Measurements from ENCODE around the gene EIF4B. TPM values are rescaled to one million over a fixed set of nuclear protein-coding genes. Genes with fewer than 3 reads are reported as not detected.

EIF4B gene
- total and polyA plus RNA-seq, 2 experiments from 2014 or later, result 141 to 584 TPM

GRCh38 chr12:53077030-53077429 lies 70.8 kb downstream of the EIF4B start:
- Histone ChIP-seq H3F3A (replicated peaks; ENCODE audit: low read depth) (peaks cover 16% of the 10 kb centered on the region; the same call in 1 of the 2 replicates), H3K4me1 (ENCODE audit: insufficient read depth) (peaks cover 17% of the 10 kb centered on the region), H3K27ac (ENCODE audit: low read depth) (no peak overlapping the region), H3K27me3 (ENCODE audit: insufficient read depth) (peaks cover 20% of the 10 kb centered on the region), H3K4me2 (no peak overlapping the region), H2AFZ (no peak overlapping the region), H3K9me2 (ENCODE audit: insufficient read depth) (no peaks in the 10 kb centered on the region), H3K4me3 (no peak overlapping the region), H3K79me2 (replicated peaks; ENCODE audit: insufficient read depth) (no peaks in the 10 kb centered on the region), H4K20me1 (replicated peaks; ENCODE audit: insufficient read depth) (no peaks in the 10 kb centered on the region), H3K36me3 (ENCODE audit: insufficient read depth) (no peaks in the 10 kb centered on the region)
- DNase-seq (ENCODE audit: low spot score) (no peak), ATAC-seq (no peak)
- TF ChIP-seq ZNF331 (CRISPR knock-in tag; IDR thresholded peaks at IDR 0.05; ENCODE audit: low read depth), result no peak
- no peak for TF ChIP-seq EZH2 (IDR thresholded peaks at IDR 0.05; ENCODE audit: low read depth, unreplicated experiment)
- TF ChIP-seq JUNB (IDR thresholded peaks at IDR 0.05; ENCODE audit: unreplicated experiment), result no peak
- no peak for TF ChIP-seq REST (IDR thresholded peaks at IDR 0.05; ENCODE audit: unreplicated experiment)
- no peak for TF ChIP-seq ETS1 (IDR thresholded peaks at IDR 0.05)
- no peak for TF ChIP-seq POLR2AphosphoS5 (IDR thresholded peaks at IDR 0.05; ENCODE audit: low read depth)
- Mint-ChIP-seq H3K4me3 (peak overlapping the region; percentile 48; the same call in 2 of the 3 replicates), H3K27ac (no peak overlapping the region), H3K9me3 (no peaks in the 10 kb centered on the region), H3K36me3 (ENCODE audit: low read depth) (peaks cover 11% of the 10 kb centered on the region), H3K27me3 (ENCODE audit: insufficient read depth, low read depth, poor library complexity) (peaks cover 20% of the 10 kb centered on the region), H3K4me1 (peaks cover 20% of the 10 kb centered on the region)

- H3K27me3 Mint-ChIP-seq (ENCODE audit: insufficient read depth, low read depth, poor library complexity), result peaks cover 18% of the 10 kb centered on the region
- Histone ChIP-seq H2AFZ (peak overlapping the region; percentile 96), H3K27ac (ENCODE audit: low read depth) (peak overlapping the region; percentile 81)
- TF ChIP-seq CTCF (conservative IDR thresholded peaks at IDR 0.05; ENCODE audit: low read depth in 2 of 2), result no peak
These were observed 72.4 kb downstream of the EIF4B start for GRCh38 chr12:53078425-53079225.

More at GRCh38 chr12:53078425-53079225, 72.4 kb downstream of the EIF4B start:
- DNase-seq (ENCODE audit: low spot score) (peak; percentile 72), ATAC-seq (peak; percentile 46)
- H3K79me2 ChIP-seq (replicated peaks; ENCODE audit: insufficient read depth), result no peaks in the 10 kb centered on the region
- H3K4me1 Mint-ChIP-seq, result peaks cover 11% of the 10 kb centered on the region
- peaks cover 16% of the 10 kb centered on the region; the same call in 1 of the 2 replicates for H3F3A ChIP-seq (replicated peaks; ENCODE audit: low read depth)
- no peaks in the 10 kb centered on the region for H3K9me3 Mint-ChIP-seq
- H3K4me2 ChIP-seq, result peak overlapping the region; percentile 88
- peaks cover 7% of the 10 kb centered on the region; the same call in 1 of the 3 replicates for H3K36me3 Mint-ChIP-seq (ENCODE audit: low read depth)
- H3K36me3 ChIP-seq (ENCODE audit: insufficient read depth), result no peaks in the 10 kb centered on the region
- peak overlapping the region; percentile 82 for H3K4me3 Mint-ChIP-seq
- peak overlapping the region; percentile 81; the same call in 1 of the 2 replicates for H3K27ac Mint-ChIP-seq
- H4K20me1 ChIP-seq (replicated peaks; ENCODE audit: insufficient read depth), result no peaks in the 10 kb centered on the region
- peaks cover 29% of the 10 kb centered on the region for H3K27me3 ChIP-seq (ENCODE audit: insufficient read depth)
- peaks cover 8% of the 10 kb centered on the region for H3K4me1 ChIP-seq (ENCODE audit: insufficient read depth)
- H3K9me2 ChIP-seq (ENCODE audit: insufficient read depth), result no peaks in the 10 kb centered on the region
- H3K4me3 ChIP-seq, result peak overlapping the region; percentile 91
